Eye (tissue), 1 donor: ENCODE data around the gene SLC50A1.

Experiments
- DNase-seq: peaks from one replicate; pipeline ENCODE4 v3.0.0-alpha.2; 2015

SLC50A1 gene

DNA sequence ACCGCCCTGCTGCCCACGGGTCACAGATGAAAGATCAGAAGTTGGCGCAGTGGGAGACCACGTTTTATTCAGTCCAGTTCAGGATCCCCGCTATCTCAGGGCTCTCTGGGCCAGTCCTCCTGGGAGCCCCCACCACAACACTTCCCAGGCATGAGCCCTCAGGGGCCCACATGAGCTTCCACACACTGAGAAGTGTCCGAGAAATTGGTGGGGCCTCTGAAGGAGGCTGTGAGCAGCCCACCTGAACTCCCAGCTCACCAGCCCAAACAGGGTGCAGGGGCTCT is 50.1 kb downstream of the SLC50A1 start:
- DNase-seq: no peak

DNA sequence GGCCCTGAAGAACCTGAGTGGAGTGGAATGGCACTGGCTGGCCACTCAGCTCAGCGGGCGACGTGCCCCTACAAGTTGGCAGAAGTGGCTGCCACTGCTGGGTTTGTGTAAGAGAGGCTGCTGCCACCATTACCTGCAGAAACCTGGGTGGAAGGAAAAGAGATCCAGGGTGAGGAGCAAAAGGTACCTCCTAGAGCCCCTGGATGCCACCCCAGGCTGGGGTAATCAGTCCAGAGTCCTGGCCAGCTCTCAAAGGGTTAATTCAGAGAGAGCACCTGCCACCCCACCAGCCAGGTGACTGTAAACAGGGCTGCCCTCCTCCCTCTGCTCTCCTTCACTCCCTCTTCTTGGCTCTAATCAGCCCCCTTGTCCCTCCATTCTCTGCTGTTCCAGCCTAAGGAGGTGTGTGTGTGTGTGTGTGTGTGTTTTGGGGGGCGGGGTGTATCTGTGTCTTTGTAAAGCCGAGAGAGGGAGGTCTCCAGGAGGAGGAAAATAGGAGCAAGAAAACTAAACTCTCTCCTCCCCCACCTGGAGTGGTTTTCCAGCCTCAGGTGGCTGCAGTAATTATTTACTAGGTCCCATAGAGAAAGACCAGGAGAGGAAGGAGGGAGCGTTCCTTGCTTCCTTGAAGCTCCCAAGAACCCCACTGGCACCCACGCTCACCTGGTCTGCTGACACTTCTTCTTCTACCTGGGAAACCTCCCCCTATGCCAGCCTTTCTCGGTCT is 50.6 kb downstream of the SLC50A1 start:
- DNase-seq: no peak

DNA sequence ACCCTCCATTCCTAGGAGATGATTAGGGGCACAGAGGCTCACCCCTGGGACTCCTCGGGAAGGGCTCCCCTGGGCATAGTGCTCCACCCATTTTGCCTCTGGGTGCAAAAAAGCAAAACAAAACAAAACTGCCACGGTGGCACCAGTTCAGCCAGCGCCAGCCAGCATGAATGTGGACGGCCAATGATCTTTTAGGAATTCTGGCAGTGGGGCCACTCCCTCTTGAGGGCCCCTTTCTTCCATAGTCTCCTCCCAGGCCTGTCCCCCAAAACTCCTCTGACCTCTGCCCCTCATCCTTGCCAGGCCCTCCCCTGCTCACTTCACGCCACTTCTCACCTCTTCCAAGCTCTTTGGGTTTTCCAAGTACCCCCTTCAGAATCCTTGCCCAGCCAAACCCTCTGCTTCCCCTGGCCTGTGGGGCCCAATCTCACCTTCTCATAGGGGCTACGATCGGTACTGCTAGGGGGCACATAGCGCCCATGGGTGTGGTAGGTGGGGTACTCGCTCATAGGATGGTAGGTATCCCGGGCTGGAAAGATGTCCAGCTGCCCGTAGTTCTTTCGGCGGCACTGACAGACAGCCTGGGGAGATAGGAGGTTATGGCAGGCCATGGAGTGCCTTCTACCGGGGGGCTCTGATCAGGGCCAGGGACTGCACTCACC is 51.3 kb downstream of the SLC50A1 start:
- DNase-seq: no peak

DNA sequence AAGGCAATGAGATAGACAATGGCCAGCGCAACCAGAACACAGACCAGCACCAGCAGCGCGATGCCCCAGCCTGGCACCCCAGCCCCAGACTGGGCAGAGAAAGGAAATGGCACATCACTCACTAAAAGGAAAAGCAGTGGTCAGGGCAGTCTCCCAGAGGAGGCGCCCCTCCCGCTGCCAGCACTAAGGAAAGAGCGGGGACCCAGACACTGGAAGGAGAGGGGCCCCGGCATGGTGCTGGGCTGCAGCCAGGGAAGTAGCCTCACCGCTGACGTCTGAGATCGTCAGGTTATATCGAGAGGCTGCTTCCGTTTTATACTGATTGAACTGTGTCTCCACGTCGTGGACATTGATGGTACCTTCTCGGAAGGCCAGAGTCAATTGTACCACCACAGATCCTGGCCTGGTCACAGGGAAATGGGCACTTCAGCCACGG is 51.8 kb downstream of the SLC50A1 start:
- DNase-seq: no peak

DNA sequence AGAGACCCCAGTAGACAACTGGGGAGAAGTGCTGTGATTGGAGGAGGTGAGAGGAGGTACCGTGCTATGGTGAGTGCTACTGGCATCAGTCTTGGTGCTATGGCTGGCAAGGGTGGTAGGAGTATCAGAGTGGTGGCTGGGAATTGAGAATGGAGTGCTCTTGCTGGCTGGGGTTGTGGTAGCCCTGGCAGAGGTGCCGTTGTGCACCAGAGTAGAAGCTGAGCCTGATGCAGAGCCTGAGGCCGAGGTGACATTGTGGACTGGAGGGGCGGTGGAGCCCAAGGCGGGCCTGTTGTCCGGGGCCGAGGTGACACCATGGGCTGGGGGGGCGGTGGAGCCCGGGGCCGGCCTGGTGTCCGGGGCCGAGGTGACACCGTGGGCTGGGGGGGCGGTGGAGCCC is 52.6 kb downstream of the SLC50A1 start:
- no peak for DNase-seq
